HG03280 (cell line): ENCODE results near the gene VEPH1.

Experiments
- ATAC-seq: cut with Tn5 transposase; IDR thresholded peaks from one replicate; pipeline ENCODE4 v1.9.1; 2021; ENCODE audit warnings: mild to moderate bottlenecking, moderate library complexity; ENCODE audit not compliant: unreplicated experiment

Gene VEPH1

GRCh38 chr3:157393113-157393512 lies 110.1 kb downstream of the VEPH1 start:
- ATAC-seq, result no peak

- ATAC-seq, result no peak
These were observed 111.1 kb downstream of the VEPH1 start for GRCh38 chr3:157392104-157392503.

DNA sequence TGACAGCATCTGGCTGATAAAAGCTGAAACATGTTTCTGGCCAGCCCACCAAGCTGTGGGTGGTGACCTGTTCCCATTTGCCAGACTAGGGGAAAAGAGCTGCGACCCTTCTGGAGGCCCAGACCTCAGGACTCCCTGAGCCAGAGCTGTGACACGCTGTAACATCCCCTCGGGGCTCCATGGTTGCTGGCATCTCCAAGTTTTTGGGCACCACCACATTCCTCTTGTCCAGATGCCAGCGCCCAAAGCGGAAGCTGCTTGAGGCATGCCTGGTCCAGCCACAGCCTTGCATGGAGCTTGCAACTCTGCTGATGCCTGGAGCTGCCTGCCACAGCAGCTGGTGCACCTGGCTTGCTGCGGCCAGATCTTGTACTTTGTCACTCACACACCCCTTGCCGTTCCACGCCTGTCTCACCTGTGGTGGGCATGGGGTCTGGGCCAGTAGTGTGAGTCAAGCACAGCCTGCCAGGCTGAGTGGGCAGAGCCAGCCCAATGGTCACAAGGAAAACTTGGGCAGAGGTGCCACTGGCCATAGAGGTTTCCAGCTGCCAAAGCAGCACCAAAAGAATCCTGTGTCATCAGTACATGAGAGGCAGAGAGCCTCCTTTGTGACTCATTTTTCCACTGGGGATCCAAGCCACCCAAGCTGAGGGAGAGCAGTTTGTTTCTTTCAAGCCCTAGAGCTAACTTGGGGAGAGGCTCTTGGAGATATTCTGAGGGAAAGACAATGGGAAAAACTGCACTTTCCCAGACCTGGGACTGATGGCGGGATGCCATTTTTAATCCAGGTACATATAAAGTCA lies 112.3 kb downstream of the VEPH1 start:
- ATAC-seq, result no peak

DNA sequence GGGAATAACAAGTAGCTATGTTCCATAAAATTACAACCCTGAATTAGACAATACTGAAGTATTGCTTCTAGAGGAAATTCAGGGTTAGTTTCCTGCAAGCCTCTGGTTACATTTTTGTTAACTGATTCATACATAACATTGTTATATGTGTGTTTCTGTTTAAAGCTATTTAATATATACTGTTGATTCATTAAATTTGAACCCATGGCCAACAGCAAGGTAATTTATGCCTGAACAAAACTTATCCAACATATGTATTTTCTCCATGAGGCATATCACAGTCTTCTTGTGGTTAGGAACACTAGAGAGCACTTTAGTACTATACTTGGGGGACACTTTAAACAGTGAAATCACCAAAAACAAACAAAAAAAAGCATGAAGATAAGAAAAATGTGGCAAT lies 114.2 kb downstream of the VEPH1 start:
- ATAC-seq, result no peak

GRCh38 chr3:157387708-157388435 lies 115.3 kb downstream of the VEPH1 start:
- no peak for ATAC-seq

DNA sequence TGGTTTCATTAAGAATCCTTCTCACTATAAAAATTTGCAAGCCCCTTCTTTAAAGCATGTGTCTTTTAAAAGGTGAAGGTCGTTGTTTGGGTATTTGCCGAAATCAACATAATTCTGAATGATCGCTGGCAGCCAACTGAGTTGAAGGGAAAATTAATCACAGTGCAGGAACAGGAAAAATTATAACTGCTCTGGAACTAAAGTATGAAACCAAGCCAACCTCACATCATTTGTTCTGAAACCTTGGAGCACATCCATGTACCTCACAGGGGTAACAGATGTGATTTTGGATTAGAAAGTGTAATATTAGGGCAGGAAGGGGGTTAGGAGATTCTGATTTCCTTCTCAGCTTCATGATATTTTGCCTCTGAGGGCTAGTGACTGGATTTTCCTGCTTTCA lies 118.7 kb downstream of the VEPH1 start:
- ATAC-seq, result no peak

DNA sequence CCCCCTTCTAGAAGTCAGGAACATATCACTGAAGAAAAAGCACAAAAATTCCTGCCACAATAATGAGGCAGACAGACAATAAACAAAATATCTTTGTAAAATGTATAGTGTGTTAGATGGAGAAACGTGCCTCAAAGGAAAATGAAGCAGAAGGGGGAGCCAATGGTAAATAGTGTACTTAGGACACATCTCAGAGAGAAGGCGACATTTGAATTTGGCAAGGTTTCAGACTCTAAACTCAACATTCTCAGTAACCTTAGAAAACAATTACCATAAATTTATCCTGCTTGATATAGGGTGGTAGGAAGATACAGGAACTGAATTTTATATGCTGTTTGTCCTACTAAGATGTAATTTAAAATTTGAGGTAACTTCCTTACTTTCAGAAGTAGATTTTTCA lies 119.2 kb downstream of the VEPH1 start:
- no peak for ATAC-seq

DNA sequence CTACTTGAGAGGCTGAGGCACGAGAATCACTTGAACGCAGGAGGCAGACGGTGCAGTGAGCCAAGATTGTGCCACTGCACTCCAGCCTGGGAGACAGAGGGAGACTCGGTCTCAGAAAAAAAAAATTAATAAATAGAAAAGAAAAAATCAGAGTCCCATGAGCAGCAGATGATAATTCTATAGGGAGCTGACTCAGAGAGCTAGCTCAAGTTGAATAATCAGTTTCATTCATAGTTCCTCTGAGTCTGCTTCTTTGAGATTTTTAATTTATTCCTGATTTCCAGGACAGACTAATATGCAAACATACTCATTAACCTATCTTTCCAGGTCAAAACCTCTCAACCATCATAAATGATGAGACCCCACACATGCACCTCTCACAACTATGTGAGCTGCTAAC lies 121.6 kb downstream of the VEPH1 start:
- no peak for ATAC-seq

GRCh38 chr3:157379525-157380140 lies 123.6 kb downstream of the VEPH1 start:
- no peak for ATAC-seq

GRCh38 chr3:157376603-157377300 lies 126.5 kb downstream of the VEPH1 start:
- ATAC-seq, result no peak

- ATAC-seq, result peak; percentile 68
These were observed 127.8 kb downstream of the VEPH1 start for GRCh38 chr3:157375342-157375986.

DNA sequence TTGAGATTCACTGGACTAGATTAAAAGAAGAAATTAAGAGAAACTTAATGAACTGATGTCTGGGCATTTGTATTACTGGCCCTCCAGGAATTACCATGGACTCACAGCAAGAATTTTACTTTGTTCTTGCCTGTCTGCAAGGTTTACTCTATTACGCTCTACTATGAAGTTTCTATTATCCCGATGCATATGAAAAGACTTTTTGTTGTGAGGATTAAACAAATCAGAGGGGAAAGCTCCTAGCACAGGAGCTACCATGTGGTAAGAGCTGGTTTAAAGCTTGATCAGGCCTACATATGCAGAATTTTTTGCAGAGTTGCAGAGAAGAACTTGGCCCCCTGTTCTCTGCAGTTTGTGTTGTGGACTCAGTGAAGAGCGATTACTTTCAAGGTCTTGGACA lies 128.3 kb downstream of the VEPH1 start:
- ATAC-seq, result no peak

- no peak for ATAC-seq
These were observed 129.4 kb downstream of the VEPH1 start for GRCh38 chr3:157373783-157374182.

GRCh38 chr3:157370867-157371266 lies 132.3 kb downstream of the VEPH1 start:
- ATAC-seq, result no peak

GRCh38 chr3:157369727-157370421 lies 133.3 kb downstream of the VEPH1 start:
- no peak for ATAC-seq

DNA sequence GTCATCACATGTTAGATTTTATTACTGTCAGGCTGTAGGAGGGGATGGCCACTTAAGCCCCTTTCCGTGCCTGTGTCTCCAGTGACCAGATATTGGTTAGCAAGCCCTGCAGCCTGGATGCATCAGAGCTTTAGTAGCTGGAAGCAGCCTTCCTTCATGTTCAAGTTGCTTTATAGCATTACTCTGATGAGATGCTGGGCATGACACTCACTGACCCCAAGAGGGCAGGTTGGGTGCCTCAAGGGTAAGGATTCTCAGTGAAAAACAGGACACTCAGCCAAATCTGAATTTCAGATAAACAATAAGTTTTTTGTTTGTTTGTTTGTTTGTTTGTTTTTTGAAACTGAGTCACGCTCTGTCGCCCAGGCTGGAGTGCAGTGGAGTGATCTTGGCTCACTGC lies 135.0 kb downstream of the VEPH1 start:
- no peak for ATAC-seq

- ATAC-seq, result no peak
These were observed 139.8 kb downstream of the VEPH1 start for GRCh38 chr3:157363393-157363792.

GRCh38 chr3:157362348-157362747 lies 140.9 kb downstream of the VEPH1 start:
- no peak for ATAC-seq

DNA sequence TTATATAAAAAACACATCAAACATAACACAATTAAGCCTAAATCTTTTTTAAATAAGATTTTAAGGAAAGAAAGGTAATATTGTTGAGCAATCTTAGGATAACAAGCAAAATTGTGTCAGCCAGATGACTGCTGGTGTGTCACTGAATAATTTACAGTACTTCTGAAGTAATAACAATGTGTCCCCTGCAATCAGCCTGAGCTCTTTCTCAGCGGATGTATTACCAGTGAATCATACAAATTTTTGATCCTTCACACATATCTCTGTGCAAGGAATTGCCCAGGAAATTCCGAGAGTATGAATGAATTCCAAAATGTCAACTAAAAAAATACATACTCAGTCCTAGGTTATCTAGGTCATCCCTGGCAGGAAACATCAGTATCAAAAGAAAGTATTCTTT lies 143.2 kb downstream of the VEPH1 start:
- no peak for ATAC-seq

DNA sequence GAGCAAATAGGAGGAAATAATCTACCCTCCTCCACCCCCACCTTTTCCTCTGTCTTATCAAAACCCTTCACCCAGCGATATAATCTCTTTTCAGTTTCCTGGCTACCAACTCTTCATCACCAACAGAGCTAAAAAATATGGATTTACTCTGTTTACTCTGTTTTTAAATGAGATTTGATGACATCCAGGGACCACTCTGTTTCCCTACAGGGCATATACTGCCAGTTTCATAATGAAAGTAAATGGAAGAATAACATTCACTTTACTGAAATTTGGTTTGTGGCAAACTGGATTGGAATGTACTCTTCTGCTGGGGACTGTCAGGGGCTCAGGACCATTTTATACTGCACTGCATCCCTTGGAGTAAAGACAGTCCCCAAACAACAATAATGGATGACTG lies 146.7 kb downstream of the VEPH1 start:
- no peak for ATAC-seq
